ENCODE measurements around the gene OR4D1.
A peak's percentile ranks its signal among the peaks of the same experiment; 100 is the strongest.

Gene OR4D1

DNA sequence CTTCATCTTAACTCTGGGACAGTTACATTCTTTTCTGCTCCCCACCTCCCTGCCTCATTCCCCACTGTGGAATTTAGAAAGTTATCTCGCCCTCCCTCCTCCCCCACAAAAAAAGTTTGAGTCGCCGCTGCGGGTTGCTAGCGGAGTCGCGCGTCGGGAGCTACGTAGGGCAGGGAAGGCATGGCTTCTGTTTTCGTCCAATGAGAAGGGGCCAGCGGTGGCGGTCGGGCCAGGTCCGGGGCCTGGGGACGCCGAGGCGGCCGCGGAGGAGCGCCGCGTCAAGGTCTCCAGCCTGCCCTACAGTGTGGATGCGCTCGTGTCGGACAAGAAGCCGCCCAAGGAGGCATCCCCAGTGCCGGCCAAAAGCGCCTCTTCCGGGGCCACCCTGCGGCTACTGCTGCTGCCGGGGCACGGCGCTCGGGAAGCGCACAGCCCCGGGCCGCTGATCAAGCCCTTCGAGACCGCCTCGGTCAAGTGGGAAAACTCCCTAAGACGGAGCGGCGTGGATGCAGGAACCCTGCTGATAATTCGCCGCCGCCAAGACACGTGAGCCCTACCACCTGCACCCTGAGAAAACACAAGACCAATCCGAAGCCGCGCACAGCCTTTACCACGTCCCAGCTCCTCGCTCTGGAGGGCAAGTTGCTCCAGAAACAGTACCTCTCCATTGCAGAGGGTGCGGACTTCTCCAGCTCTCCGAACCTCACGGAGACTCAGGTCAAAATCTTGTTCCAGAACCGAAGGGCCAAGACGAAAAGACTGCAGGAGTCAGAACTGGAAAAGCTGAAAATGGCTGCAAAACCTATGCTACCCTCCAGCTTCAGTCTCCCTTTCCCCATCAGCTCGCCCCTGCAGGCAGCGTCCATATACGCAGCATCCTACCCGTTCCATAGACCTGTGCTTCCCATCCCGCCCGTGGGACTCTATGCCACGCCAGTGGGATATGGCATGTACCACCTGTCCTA lies 8.9 kb downstream of the OR4D1 start:
- DNase-seq: no peak

DNA sequence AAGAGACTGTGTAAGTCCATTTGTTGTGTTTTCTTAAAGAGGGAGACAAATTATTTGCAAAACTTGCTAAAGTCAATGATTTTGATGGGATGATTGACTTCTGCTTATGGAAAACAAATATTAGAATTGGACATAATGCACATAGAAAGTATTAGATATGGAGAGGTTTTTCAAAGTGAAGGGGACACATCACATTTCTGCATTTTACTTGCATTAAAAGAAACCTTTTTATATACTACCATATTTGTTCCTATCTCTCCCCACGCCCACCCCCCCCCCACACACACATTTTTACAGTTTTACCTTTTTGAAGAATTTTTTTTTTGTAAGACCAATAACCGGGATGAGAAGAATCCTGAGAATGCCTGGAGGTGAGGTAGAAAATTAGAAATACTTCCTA lies 10.0 kb downstream of the OR4D1 start:
- no peak for DNase-seq

DNA sequence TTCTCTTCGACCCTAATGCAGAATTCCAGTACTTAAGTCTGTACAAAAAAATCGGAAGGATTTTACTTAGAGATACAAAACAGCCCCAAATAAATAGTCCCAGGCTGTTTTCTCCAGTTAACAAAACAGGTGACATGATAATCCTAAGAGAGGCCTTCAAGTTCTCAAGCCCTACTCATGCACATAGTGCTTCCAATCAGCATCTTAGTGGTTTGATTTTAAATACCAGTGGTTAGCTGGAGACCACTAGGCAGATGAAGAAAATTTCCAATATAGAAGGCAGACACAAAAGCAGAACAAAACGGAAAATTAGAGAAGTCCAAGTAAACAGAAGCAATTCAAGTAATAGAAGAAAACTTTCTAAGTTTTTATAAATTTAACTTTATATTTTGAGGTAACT lies 13.4 kb downstream of the OR4D1 start:
- no peak for DNase-seq

DNA sequence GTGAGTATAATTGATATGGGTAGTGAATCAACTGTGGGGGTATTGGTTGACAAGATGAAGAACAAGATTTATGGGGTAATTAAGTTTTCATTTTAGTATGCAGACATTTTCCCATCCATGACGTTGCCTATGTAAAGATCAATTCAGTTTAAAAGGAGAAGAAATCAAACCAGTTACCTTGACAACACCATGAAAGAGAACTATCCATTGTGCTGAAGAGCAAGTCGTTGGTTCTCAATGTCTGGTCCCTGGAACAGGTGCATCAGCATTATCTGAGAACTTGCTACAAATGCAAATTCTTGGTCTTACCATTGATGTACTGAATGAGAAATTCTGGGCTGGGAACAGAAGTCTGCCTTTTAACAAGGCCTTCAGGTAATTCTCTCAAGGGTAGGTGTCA lies 17.8 kb downstream of the OR4D1 start:
- no peak for DNase-seq

DNA sequence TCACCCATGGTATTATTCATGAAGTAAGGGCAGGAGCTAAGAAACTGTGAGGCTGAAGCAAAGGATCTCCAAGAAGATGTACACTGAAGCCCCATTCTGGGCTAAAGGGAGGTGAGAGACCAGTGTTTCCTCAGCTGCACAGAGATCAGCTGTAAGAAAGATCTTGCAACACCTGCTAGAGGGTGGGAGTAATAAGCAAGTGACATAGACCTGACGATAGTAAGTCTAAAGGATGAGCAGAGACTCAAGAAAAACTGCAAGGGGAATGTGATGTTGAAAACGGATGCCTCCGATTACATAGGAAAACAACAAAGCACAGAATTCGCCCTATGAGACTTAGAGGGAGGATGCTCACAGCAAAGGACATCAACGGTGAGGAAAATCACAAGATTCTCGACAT lies 18.5 kb downstream of the OR4D1 start, which contains the start of gene OR4D2:
OR4D2 (plus strand) TSS at position 301 of the 400 bp plus-strand sequence. CDS start 2,674 bp downstream, outside the sequence.
- DNase-seq: no peak

DNA sequence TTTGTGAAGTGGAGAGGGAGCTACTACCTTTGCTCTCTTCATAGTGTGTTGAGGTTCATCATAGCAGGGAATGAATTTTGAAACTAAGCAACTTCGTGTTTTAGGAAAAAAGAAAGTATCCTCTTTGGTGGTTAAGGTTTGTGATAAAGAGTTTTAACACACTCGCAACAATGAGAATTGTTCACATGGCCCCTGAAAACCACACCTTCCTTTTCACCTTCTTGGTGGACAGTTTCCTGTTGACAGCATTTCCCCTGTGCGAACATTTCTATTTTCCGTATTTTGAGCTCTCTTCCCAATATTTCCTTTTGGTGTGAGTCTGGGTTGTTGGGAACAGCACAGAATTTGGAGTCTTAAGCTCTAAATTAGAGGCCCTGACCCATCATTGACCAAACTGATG lies 22.4 kb downstream of the OR4D1 start:
- DNase-seq: no peak

DNA sequence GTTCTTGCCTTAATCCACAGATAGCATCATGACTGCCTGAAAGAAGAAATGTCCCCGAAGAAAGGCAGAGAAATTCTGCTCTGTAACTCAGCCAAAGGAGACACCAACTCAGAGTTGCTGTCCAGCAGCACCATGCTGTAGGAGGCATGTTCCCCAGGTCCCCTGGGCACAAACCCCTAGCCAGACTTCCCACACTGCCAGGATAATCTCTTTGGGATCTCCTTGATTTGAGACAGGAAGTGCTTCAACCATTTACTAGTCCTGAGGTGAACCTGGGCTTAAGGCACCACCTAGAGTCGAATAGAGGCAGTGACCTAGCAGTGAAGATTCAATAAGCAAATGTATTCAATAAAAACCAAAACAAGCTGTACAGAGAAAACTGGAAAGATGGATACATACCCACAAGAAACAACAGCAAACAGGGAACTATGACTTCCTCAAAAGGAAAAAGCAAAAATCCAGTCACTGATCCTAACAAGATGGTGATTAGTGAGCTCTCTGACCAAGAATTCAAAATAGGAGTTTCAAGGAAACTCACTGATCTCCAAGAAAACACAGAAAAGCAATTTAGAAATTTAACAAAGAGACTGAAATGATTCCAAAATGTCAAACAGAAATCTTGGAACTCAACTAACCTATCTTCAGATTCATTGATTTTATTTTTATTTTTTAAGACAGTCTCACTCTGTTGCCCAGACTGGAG lies 24.3 kb downstream of the OR4D1 start:
- DNase-seq: peak; percentile 49

DNA sequence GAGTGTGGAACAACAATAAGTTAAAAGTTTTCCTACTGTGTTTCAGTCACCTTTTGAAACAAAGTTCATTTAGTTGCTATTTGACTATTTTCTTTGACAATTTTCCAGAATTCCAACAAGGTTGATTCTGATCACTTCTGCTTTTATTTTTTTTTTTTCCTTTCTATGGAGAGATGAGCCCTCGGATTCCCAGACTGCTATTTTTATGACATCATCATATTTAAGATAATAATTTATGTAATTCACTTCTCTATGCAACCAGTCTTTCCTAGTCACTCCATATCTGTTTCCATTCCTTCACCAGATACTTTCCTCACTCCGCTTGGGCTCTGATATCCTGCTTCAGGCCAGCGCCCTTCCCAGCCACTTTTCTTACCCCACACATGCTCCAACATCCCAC lies 26.7 kb downstream of the OR4D1 start:
- DNase-seq: no peak

DNA sequence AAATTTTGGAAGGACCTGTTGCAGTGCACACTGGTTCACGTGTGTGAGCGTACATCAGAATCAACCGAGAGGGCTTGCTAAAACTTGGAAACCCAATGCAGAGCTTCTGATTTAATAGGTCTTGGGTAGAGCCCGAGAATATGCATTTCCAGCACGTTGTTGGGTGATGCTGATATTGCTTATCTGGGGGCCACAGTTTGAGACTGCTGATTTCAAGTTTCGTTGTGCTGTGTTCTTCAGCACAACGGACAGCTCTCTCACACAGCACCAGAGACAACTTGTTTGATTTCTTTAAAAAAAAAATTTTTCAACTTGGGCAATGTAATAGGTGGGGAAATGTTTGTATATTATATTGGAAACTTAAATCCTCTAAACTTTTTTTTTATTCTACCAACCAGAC lies 28.0 kb downstream of the OR4D1 start:
- DNase-seq: no peak

DNA sequence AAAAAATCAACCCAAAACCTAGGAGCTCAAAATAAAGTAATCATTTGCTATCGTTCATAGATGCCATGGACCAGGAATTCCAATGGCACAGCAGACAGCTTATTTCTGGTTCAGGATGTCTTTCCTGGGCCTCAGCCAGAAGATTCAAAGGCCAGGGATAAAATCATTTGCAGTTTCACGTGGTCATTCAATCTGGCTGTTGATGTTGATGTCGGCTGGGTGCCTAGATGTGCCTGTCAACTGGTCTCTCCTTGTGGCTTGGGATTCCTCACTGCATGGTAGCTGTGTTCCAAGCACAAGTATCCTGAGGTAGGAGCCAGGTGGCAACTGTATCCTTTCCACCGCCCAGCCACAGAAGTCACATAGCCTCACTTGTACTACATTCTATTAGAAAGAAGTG lies 33.6 kb downstream of the OR4D1 start:
- no peak for DNase-seq

DNA sequence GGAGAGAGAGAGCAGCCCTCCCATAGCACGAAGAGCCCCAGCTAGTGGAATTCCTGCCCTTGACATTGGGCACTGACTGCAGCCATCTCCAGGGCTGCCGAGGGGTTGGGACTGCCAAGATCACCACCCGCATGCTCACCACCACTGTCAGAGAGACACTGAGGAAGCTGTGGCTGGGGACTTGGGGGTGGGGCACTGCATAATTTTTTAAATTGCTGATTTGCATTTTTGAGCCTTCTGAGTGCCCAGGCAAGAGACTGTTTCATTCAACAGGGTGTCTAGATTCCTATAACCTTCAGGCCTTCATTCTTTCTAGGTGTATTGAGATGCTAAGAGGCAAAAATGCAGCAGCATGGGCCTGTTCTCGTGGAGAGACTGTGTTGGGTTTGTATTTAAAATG lies 35.3 kb downstream of the OR4D1 start:
- no peak for DNase-seq

DNA sequence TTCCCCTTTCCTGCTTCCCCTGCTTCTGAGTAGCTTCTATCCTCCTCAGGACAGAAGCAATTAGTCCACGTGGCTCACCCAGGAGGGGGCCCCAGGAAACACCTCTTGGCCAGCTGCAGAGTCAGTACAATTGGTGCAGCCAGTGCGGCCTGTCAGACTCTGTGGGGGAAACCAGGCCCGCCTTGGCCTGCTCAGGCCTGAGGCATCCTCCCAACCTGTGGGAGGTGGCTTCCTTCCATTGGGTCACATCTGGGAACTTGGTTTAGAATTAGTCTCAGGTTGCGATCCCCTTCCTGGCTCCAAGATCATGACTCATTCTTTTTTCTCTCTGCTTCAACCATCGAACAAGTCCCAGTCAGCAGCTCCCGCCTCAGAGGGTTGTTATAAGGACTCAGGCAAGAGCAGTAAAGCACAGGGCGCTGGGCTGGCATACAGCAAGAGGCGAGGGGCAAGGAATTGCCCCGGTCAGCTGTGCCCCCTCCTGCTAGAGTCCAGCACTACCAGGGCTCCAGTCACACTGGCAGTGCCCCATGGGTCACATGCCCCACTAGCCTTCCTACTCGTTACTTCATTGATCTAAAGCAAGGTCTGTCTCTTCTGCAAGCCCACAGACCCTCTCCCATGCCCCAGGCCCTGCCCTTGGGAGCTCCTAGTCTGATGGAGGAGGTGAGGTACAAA lies 36.3 kb downstream of the OR4D1 start:
- DNase-seq: no peak

DNA sequence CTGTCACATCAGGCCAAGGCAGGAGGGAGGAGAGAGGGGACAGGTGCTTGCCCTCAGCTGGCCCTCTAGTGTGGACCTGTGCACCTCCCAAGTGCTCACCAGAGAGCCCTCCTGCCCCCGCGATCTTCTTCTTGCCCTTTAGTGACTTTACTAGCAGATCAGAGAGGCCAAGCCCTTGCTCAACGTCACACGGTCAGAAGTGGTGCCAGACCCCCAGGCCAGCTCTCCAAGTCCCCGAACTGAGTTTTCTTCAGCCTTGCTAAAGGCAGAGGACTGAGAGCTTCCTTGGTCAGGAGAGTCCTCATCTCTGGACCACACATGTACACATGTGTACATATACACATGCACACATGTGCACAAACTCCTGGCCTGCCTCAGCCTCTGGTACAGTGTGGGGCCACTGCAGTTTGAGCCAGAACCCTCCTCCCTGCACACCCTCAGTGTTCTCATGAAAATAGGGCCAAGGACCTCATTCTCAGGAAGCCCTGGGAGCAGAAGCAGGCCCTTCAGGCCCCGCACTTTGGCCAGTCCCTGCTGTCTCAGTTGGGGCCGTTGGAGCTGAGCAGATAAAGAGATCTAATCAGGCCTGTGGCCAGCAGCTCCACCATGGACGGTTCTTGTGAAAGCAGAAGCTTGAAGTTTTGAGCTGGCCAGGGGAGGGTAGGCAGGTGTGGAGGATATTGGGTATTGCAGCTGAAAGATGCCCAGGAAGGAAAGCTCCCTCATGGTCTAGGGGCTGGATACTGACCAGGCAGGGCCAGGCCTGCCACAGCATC lies 37.0 kb downstream of the OR4D1 start:
- DNase-seq: no peak

DNA sequence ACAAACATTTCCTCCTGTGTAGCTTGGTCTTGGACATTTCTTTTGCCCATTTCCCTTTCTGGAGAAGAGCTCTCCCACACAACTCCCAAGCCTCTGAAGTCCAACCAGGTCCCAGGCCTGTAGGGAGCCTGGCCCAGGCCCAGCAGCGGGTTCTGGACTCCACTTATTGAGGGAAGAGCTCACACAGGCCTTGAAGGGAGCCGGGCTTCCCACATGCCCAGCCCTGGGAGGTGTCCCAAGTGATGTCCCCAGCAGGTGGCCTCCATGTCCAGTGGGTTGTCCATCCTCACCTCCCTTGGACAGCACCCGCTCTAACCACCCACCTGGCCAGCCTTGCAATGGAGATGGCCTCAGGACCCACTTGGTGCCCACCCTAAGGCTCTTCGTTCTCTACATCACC lies 38.4 kb downstream of the OR4D1 start:
- no peak for DNase-seq

DNA sequence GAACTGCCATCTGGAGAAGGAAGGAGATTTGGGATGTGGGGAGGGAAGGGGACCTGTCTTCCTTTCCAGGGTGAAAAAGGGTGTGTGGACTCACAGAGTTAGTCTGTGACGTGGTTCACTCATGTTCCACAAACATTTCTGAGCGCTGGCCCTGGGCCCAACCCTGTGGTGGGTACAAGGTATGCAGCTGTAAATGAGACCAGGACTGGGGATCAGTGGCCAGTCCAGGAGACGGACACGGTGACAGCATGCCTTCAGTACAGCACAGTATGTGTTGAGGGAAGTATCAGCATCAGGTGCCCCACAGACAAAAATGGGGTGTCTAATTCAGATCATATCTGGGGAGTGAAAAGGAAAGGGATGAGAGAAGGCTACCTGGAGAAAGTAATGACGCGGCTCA lies 38.9 kb downstream of the OR4D1 start:
- no peak for DNase-seq

DNA sequence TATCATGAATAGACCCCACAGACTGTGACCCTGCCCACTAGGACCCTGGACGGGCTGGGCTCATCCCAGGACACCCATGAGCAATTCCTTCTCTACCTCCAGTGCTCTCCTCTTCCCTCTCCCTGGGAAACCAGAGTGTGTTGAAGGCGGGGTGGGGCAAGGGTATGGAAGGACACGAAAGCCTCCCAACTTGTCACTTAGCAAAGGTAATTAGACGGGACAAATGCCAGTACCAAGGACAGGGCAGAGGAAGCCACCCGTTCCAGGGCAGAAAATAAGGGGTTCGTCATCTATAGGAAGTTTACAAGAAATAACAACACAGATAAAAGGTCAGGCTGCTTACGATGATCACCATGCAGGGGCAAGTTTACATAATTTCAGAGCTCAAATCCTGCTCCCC lies 39.5 kb downstream of the OR4D1 start:
- DNase-seq: no peak

DNA sequence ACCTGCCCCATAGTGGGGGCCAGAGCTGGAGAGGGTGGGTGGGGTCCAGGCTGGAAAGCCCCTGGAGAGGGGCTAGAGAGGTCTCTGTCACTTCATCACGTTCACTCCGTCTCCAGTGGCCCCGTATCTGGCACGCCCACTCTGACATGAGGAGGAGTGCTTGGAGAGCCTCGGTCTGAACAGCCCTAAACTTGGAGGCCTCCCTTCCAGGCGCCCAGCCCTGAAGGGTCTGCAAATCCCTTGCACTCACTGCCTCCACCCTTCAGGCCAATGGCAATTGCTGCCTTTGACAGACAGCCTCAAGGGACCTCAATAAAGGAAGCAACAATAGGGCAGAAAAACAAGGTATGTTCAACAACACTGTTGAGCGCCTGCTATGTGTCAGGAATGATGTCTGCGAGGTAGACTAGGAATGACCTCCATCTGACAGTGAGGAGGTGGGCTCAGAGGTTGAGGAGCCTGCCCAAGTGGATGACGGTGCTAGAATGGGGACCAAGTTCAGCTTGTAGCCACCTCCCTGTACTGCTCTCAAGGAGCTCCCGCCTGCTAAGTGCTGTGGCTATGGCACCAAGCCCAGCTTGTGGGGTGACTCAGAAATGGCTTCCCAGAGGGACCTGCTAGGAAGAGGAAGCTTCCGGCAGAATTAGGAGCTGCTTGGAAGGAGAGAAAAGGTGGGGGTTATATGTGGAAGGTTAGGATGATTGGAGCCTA lies 41.4 kb downstream of the OR4D1 start:
- DNase-seq: no peak

DNA sequence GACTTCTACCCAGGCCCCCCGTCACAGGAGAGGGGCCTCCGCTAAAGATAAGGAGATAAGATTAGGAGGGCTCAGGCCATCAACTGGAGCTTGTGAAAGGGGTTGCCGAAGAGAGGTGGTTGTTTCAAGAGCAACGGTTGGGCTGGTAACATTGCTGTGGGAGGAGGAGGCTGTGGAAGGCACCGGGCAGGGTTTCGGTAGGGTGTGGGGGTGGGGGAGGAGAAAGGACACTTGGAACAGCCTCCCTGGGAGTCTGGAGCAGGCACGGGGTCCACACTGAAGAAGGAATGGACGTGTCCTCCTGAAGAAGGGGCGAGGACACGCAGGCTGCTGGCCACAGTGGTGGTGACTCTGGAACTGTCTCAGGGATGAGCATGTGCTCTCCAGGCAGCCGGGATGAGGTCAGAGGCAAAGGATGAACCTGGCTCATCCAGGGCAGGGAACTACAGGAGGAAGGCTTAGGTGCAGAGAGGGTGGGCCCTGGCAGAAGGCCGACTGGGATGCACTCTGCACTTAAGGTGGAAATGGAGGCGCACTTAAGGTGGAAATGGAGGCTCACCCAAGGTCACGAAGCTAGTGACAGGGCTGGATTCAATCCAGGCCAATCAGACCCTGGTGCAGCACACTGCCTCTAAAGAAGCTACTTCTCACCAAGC lies 43.2 kb downstream of the OR4D1 start:
- no peak for DNase-seq

DNA sequence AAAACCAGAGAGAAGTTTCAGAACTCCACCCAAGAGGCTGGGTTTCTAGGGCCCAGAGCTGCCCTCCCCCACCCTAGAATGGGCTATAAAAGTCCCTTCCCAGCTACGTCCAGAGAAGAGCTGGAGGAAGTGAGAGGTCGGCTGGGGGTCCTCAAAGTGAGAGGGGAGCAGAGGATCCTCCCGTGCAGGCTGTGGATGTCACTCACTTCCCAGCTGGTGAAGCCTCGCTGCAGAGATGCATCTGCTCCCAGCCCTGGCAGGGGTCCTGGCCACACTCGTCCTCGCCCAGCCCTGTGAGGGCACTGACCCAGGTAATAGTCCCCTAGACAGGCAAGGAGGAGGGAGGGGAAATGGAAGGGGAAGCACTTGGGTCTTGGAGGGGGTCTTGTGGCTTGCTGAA lies 44.4 kb downstream of the OR4D1 start, which contains the start of gene EPX:
EPX (plus strand) TSS at position 115 of the 400 bp plus-strand sequence; CDS start at position 236, 121 bp downstream.
- no peak for DNase-seq

DNA sequence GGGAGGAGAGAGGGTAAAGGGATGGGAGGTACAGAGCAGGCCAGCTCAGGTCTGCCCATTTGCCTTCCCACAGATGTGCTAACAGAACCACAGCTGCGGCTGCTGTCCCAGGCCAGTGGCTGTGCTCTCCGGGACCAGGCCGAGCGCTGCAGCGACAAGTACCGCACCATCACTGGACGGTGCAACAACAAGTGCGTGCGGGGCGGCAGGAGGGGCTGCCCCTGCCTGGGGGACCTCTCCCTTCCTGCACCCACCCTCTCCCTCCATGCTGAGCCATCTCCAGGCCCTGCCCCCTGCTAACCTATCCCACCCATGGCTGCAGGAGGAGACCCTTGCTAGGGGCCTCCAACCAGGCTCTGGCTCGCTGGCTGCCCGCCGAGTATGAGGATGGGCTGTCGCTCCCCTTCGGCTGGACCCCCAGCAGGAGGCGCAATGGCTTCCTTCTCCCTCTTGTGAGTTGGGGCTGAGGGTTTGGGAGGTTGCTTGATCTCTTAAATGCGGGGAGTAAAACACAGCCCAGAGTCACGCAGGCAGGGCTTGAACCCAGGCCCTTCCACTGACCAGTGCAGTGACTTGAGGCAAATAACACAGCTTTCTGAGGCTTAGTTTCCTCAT lies 45.6 kb downstream of the OR4D1 start:
- no peak for DNase-seq
